Suprapubic skin (tissue), 4 donors: ENCODE data around the gene ATN1.

ENCODE experiments used
- EP300 ChIP-seq: sonication (generic); formaldehyde crosslinking; IDR thresholded peaks from one replicate; pipeline ENCODE4 v1.6.1; 2017; ENCODE audit warnings: antibody characterized with exemption
- POLR2A ChIP-seq, 2 donors: fragments of 450-650 bp; IDR thresholded peaks; one replicate each; pipeline ENCODE4 v1.6.1; 2017; ENCODE audit warnings: antibody characterized with exemption in 2 of 2, mild to moderate bottlenecking in 2 of 2, moderate library complexity in 2 of 2
- POLR2AphosphoS5 ChIP-seq, 3 donors: sonication (generic); formaldehyde crosslinking; IDR thresholded peaks; one replicate each; pipeline ENCODE4 v1.6.1; 2017; ENCODE audit warnings: antibody characterized with exemption in 3 of 3
- TF ChIP-seq, protein P1 (sequence below), 2 donors: fragments of 200-600 bp in 1 of 2; fragments of 450-650 bp in 1 of 2; sonication (generic) in 1 of 2; IDR thresholded peaks; one replicate each; pipeline ENCODE4 v1.5.1; 2016 to 2019; ENCODE audit warnings: antibody characterized with exemption in 2 of 2, mild to moderate bottlenecking in 1 of 2, moderate library complexity in 1 of 2

DNA sequence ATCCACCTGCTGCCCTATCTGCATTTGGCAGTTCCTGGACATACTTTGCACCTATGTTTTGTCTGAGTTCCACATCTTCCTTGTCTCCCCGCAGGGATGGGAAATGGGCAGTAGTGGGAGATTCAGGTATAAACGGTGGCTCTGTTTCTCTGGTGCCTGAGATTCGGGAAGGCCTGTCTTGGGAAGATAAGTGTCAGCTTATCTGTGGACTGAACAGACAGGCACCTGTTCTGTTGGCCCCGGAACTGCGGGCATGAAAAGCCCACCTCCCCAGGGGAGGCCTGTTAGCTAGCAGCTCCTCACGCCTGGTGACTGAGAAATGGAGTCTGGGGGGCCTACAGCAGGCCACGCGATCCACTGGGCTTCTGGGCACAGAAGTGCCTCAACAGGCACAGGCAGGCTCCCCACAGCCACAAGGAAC is 36.9 kb downstream of the ATN1 start:
- TF ChIP-seq POLR2A (IDR thresholded peaks at IDR 0.05) (no peak), EP300 (no peak), POLR2AphosphoS5 (IDR thresholded peaks at IDR 0.05) (no peak)
- TF ChIP-seq, protein P1, sequence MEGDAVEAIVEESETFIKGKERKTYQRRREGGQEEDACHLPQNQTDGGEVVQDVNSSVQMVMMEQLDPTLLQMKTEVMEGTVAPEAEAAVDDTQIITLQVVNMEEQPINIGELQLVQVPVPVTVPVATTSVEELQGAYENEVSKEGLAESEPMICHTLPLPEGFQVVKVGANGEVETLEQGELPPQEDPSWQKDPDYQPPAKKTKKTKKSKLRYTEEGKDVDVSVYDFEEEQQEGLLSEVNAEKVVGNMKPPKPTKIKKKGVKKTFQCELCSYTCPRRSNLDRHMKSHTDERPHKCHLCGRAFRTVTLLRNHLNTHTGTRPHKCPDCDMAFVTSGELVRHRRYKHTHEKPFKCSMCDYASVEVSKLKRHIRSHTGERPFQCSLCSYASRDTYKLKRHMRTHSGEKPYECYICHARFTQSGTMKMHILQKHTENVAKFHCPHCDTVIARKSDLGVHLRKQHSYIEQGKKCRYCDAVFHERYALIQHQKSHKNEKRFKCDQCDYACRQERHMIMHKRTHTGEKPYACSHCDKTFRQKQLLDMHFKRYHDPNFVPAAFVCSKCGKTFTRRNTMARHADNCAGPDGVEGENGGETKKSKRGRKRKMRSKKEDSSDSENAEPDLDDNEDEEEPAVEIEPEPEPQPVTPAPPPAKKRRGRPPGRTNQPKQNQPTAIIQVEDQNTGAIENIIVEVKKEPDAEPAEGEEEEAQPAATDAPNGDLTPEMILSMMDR (IDR thresholded peaks at IDR 0.05): no peak
